Measurements from ENCODE around the gene NOL12.

The NOL12 gene

GRCh38 chr22:37665487-37665886 is 20.7 kb upstream of the NOL12 start:
- DNase-seq (ENCODE audit: low read depth), result no peak
- TF ChIP-seq CTCF (IDR thresholded peaks at IDR 0.05; ENCODE audit: low read depth, low read length, missing control alignments), result no peak
- H3K4me3 ChIP-seq (ENCODE audit: low read depth, low read length), result no peak overlapping the region

DNA sequence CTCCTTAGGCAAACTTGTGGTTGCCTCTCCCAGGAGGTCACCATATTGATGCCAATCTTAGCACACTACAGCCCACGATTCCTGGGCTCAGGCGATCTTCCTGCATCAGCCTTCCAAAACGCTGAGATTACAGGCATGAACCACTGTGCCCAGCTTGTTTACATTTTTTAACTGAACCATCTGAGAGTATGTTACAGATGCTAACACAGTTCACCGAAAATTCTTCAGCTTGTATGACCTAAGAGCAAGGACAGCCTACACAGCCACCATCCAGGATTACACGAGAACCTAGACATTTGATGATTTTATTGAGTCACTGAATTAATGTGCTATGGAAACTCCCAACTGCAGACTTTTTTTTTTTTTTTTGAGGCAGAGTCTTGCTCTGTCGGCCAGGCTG is 16.6 kb upstream of the NOL12 start:
- no peak overlapping the region for H3K4me3 ChIP-seq (ENCODE audit: low read depth, low read length)
- no peak for DNase-seq (ENCODE audit: low read depth)
- no peak for TF ChIP-seq CTCF (IDR thresholded peaks at IDR 0.05; ENCODE audit: low read depth, low read length, missing control alignments)

DNA sequence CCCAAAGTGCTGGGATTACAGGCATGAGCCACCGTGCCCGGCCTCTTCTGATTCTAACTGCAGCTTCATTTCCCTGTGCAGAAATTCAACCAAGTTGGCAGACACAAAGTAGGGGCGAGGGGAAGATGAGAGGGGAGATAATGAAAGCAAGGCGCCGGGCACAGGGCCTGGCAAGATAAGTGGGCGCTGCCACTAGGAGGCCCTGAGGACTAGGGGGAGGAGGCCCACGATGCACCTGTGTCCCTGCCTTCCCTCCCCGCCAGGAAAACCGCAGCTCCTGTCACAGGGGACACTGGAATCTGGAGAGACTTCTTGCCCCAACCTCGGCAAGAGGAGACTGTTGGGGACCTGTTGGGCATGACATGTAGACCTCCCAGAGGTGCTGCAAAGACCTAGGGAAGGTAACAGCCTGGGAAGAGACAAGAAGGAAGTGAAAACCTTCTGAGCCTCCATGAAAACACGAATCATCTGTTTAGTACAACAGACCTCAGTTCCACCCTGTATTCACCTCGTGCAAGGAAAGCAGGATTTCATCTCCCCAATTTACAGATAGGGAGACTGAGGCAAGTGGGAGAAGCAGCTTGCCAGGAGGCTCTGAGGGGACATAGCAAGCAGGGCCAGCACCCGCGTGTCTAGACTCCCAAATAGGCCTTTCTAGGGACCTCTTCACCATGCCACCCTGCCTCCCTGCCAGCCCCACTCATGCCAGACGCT is 13.8 kb upstream of the NOL12 start:
- no peak for DNase-seq (ENCODE audit: low read depth)
- no peak overlapping the region for H3K4me3 ChIP-seq (ENCODE audit: low read depth, low read length)
- TF ChIP-seq CTCF (IDR thresholded peaks at IDR 0.05; ENCODE audit: low read depth, low read length, missing control alignments), result no peak

DNA sequence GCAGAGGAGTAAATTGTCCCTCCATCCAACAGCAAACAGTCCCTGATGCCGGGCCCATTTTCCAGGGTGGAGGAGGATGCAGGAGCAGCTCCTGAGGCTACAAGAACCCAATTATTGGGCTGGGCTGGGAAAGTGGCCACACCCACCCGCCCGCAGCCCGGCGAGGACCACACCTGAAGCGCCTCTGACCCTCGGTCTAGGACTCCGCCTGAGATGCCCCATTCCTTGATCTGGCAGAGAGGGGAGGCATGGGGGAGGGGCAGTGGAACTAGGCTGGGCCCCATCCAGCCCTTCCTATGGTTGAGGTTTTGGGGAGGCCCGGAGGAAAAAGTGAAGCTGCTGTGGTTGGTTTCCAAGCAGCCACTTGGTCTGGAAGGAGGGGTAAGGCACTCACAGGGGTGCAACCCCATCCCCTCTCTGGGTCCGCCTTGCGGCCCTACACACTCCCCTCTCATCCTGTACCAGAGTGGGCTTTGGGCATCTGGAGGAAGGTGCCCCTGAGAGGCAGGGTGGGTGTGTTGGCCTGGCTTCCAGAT is 13.2 kb upstream of the NOL12 start:
- no peak overlapping the region for H3K4me3 ChIP-seq (ENCODE audit: low read depth, low read length)
- DNase-seq (ENCODE audit: low read depth), result no peak
- TF ChIP-seq CTCF (IDR thresholded peaks at IDR 0.05; ENCODE audit: low read depth, low read length, missing control alignments), result no peak

GRCh38 chr22:37674248-37674647 is 11.9 kb upstream of the NOL12 start:
- TF ChIP-seq CTCF (IDR thresholded peaks at IDR 0.05; ENCODE audit: low read depth, low read length, missing control alignments), result no peak

GRCh38 chr22:37674951-37675929 is 10.9 kb upstream of the NOL12 start, which contains the start of gene LGALS1:
LGALS1 (plus strand) TSS chr22:37675636; CDS start chr22:37675703, 67 bp downstream.
- TF ChIP-seq CTCF (IDR thresholded peaks at IDR 0.05; ENCODE audit: low read depth, low read length, missing control alignments), result no peak
- peak; percentile 57 for DNase-seq (ENCODE audit: low read depth)
- peak within 1 kb of the TSS; percentile 78 for H3K4me3 ChIP-seq (ENCODE audit: low read depth, low read length)

More at GRCh38 chr22:37674248-37674647, 11.9 kb upstream of the NOL12 start:
- no peak for DNase-seq (ENCODE audit: low read depth)
- H3K4me3 ChIP-seq (ENCODE audit: low read depth, low read length), result no peak overlapping the region
